GM21717 (cell line): ENCODE measurements around the gene CNIH1.

Experiments
- ATAC-seq: cut with Tn5 transposase; IDR thresholded peaks from one replicate; pipeline ENCODE4 v1.9.1; 2021; ENCODE audit warnings: mild to moderate bottlenecking, moderate library complexity; ENCODE audit not compliant: unreplicated experiment

The CNIH1 gene

GRCh38 chr14:54440873-54441868, at the start of gene CNIH1:
CNIH1 (minus strand) TSS chr14:54441374; CDS start chr14:54441327, 47 bp downstream.
- peak; percentile 90 for ATAC-seq

- ATAC-seq: no peak
These were observed 49.4 kb upstream of the CNIH1 start for GRCh38 chr14:54490445-54491175.

GRCh38 chr14:54489731-54490444, 48.7 kb upstream of the CNIH1 start:
- no peak for ATAC-seq

- ATAC-seq: no peak
These were observed 48.1 kb upstream of the CNIH1 start for GRCh38 chr14:54489318-54489683.

GRCh38 chr14:54488646-54489317, 47.6 kb upstream of the CNIH1 start, which contains the start of gene GMFB:
GMFB (minus strand) TSS chr14:54488980; CDS start chr14:54488927, 53 bp downstream.
- ATAC-seq: peak; percentile 81

- ATAC-seq: no peak
These were observed 47.1 kb upstream of the CNIH1 start for GRCh38 chr14:54488318-54488645.

- no peak for ATAC-seq
These were observed 46.6 kb upstream of the CNIH1 start for GRCh38 chr14:54487771-54488170.

- no peak for ATAC-seq
These were observed 45.5 kb upstream of the CNIH1 start for GRCh38 chr14:54486685-54487084.

- no peak for ATAC-seq
These were observed 42.7 kb upstream of the CNIH1 start for GRCh38 chr14:54483846-54484245.

GRCh38 chr14:54483073-54483745, 42.0 kb upstream of the CNIH1 start:
- ATAC-seq: no peak

- ATAC-seq: no peak
These were observed 40.5 kb upstream of the CNIH1 start for GRCh38 chr14:54481695-54482094.

GRCh38 chr14:54480830-54481562, 39.8 kb upstream of the CNIH1 start:
- ATAC-seq: no peak

- ATAC-seq: no peak
These were observed 37.6 kb upstream of the CNIH1 start for GRCh38 chr14:54478636-54479215.

- ATAC-seq: no peak
These were observed 34.7 kb upstream of the CNIH1 start for GRCh38 chr14:54475911-54476310.

- no peak for ATAC-seq
These were observed 34.2 kb upstream of the CNIH1 start for GRCh38 chr14:54475187-54475899.

GRCh38 chr14:54474232-54474793, 33.1 kb upstream of the CNIH1 start:
- ATAC-seq: no peak

- no peak for ATAC-seq
These were observed 31.1 kb upstream of the CNIH1 start for GRCh38 chr14:54472315-54472714.

GRCh38 chr14:54471641-54472040, 30.5 kb upstream of the CNIH1 start:
- ATAC-seq: no peak
